Activated T-cell treated with anti-CD3 and anti-CD28 coated beads, Interleukin-2, amount 50 U/mL, for 4 hours (primary cell): ENCODE measurements around the gene GRSF1. TPM values are rescaled to one million over a fixed set of nuclear protein-coding genes. Genes with fewer than 3 reads are reported as not detected.

Experiments used
- total RNA-seq, 3 donors: library from RNA; stranded (reverse); gene quantifications; one replicate each; pipeline ENCODE4 v1.2.1, GENCODE V29; 2021

GRSF1 gene
- total RNA-seq, 3 donors from 2014 or later, result 93.5 to 105 (median 103) TPM

Other genes starting within 250 kb of the GRSF1 start
- not detected for gene AMBN, start 247.6 kb downstream of the GRSF1 start, total RNA-seq
- gene ENAM, start 211.1 kb downstream of the GRSF1 start, total RNA-seq, result not detected
- 1 to 10 TPM in 2 of 3 donors, under 1 TPM in 1; 0.58 to 1.4 (median 1.1) TPM for gene JCHAIN, start 173.4 kb downstream of the GRSF1 start, total RNA-seq
- 10 to 100 TPM; 49.2 to 54.8 (median 51.4) TPM for gene UTP3, start 151.4 kb downstream of the GRSF1 start, total RNA-seq
- 1 to 10 TPM; 6.3 to 8.0 (median 7.9) TPM for gene RUFY3, start 117.9 kb downstream of the GRSF1 start, total RNA-seq
- gene MOB1B, start 62.5 kb upstream of the GRSF1 start, total RNA-seq, result 10 to 100 TPM; 15.9 to 18.5 (median 17.2) TPM
- gene DCK, start 153.8 kb upstream of the GRSF1 start, total RNA-seq, result 10 to 100 TPM; 16.7 to 22.0 (median 17.2) TPM